ENCODE measurements around the gene RPL32.
"Not testable (repeated sequence)": the region's sequence is repeated elsewhere in the genome, so short reads cannot be mapped to it uniquely, and the experiment has no call there.

The RPL32 gene

DNA sequence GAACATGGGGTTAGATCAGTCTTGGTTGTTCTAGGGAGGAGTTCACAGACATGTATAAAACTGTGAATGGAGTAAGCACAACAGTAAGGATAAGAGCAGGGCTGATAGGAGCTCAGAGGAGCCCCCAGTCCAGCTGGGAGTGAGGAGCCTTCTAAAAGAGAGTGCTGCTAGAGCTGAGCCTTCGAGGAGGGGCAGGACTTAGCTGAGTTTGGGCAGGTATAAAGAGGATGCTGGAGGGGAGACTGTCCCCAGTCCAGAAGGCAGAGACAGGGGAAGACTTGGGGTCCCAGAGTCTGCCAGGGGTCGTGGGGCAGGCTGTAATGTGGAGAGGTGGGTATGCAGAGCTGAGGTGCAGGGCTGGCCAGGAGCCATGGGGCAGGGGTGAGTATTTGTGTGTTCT, 32.8 kb downstream of the RPL32 start:
- no peak for DNase-seq (ENCODE audit: low read depth)

DNA sequence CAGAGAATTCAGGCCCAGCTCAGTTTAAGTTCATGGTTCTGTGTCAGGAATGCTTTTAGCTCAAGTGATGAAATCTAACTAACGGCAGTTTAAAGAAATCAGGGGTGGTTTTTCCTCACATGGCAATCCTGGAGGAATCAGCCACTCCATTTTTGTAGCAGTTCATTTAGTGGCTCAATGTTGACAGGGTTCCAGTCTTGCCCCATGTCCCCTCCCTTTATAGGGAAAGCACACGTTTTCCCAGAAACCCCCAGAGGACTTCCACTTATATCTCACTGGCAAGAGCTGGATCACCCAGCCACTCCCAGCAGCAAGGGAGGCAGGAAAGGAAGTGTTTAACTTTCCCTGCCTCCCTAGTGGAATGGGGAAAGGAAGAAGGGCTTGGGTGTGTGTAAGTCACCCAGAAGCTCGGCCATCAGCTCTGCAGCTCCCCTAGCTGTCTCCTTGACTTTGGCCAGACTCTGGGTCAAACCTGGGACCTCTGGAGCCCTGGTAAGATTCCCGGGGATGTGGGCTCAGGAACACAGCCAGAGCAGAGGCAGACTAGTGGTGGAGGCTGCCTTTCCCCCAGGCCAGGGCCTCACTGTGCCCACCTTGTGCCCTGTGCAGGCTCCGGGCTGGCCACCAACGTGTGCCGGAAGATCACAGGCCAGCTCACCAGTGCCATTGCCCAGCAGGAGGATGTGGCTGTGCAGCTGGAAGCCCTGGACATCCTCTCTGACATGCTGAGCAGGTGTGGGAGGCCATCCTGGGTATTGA, 33.6 kb downstream of the RPL32 start:
- no peak for DNase-seq (ENCODE audit: low read depth)

DNA sequence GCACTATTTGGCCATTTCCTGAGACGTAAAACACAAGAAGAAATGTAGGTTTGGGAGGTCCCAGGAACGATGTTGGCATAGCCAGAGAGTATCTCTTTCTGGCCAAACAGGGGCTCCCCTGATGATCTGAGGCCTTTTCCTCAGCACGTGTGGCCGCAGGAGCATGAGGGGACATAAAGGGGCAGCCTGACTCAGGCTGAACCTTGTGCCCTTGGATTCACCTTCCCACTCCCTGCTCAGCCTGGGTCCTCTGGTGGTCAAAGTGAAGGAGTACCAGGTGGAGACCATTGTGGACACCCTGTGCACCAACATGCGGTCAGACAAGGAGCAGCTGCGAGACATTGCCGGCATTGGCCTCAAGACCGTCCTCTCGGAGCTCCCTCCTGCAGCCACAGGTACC, 34.3 kb downstream of the RPL32 start:
- no peak for DNase-seq (ENCODE audit: low read depth)

DNA sequence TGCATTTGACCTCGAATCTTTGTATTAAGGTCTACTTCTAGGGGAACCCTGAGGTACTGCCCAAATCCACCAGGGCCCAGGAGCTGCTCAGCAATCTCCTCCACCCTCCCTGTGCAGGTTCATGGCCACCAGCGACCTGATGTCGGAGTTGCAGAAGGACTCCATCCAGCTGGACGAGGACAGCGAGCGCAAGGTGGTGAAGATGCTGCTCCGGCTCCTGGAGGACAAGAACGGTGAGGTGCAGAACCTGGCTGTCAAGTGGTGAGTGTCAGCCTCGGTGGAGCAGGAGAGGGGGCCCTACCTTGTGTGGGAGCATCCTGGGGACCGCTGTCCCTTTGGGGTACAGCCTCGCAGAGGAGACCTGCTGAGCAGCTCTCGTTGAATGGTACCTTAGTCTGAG, 38.0 kb downstream of the RPL32 start:
- no peak for DNase-seq (ENCODE audit: low read depth)

DNA sequence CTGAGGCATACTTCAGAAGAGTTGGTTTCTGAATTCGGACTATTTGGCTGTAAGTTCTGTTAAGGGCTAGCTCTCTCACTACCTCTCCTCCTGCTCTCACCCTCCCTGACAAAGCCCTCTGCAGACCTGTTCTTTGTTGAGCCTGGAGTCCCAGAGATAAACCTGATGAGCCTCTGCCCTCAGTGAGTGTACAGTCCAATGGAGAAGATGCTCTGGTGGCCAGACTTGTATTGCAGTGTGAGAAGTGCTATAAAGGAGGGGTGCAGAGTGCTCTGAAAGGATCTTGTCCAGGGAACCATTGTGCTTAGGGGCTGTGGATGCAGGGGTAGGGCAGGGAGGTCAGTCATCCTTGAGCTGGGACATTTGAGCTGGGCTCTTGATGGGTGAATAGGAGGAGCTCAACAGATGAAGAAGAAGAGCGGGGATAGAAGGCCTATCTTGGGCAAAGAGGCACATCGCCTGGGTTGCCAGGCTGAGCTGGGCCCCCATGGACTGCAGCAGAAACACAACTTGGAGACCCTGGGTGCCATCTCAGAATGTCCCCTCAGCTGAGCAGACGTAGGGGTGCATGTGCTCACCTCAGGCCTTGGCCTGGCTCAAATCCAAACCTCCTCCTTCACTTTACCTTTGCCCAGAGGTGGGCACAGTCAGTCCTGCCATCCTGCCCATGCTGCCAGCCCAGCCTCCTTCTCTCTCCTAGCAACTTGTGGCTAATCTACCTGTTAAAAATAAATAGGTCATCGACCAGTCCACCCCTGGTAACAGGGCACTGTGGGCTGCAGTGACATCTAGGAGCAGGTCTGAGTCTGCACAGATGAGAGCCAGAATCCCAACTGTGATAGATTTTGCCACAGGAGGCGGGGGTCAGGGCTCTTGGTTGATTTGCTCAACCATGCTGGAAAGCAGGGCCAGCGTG, 41.6 kb downstream of the RPL32 start:
- no peak for DNase-seq (ENCODE audit: low read depth)

DNA sequence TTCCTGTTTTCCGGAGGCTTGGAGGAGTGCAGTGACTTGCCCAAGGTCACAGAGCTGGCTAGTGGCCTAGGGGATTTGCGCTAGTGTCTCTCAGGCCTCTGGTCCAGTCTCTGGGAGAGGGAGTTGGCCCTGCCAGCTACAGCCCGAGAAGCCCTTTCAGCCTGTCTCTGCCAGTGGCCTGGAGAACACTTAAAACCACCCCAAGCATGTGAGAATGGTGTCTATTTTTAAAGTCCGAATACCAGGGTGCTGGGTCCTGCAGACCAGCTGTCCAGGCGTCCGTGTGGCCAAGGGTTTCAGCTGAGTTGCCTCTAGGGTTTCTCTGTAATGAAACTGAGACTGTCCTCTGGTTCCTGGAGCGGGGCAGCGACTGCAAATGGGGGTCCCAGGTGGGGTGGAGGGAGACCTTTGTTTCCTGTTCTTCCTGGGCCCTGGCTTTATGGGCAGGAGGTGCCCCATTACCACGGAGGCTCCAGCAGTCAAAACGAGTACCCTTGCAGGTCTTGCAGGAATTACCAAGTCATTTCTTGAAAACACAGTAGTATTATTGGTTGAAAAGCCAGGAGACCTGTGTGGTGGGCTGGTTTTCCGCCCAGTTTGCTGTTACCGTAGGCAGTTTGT, 42.7 kb downstream of the RPL32 start:
- no peak for DNase-seq (ENCODE audit: low read depth)

DNA sequence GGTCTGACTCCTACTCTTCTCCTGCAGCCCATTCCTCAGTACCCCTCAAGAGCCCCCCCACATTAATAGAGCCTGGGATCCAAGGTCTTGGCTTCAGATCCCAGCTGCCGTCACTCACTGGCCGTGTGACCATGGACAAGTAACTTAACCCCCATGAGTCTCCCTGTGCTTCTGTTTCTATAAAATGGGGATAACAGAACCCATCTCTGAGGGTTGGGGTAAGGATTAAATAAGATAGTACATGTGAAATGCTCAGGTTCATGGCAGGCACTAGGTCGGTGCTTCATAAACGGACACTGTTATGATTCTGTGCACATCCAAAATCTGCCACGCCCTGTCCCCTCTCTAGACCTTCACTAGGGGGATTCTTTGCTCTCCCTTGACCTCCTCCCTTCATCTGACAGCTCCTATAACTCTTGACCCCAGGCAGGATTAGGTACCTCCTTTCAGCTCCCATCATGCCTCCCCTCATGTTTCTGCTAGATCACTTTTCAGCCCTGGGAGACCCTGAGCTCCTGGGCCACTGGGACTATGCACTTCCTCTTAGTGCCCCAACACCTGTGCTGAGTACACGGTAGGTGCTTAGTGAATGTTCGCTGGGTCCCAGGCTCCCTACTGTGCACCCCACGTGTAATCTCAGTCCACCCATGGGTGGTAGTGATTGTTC, 43.3 kb downstream of the RPL32 start:
- no peak for DNase-seq (ENCODE audit: low read depth)

DNA sequence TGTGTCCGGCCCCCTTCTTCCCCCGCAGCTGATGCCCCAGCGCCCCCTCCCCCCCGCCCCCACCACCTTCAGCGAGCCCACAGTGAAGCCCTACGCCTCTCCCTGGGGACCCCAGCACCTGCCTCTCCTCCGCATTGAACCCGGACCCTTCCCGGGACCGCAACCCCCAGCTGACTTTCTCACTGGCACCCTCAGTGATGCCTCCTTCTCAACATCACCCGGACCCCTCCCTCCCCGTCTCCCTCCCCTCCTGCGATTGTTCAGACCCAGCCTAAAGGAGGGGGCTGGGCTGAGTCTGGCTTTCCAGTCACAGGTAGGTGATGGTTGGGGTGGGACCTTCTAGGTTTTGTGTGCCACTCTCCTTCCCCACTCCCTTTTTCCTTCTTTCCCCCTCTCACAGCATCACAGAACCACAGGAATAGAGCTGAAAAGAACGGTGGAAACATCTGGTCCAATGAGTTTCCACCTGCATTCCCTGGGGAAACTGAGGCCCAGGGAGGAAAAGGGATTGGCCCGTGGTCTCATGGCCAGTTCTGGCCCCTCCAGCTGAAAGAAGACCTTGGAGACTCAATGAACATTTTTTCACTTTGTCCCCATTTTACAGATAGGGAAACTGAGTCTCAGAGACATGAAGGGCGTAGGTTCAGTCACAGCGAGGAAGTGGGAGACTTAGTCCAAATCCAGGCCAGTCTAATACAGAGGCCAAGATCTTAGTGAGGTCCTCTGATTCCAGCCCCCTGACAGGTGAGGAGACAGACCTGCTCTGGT, 44.1 kb downstream of the RPL32 start:
- no peak for DNase-seq (ENCODE audit: low read depth)

DNA sequence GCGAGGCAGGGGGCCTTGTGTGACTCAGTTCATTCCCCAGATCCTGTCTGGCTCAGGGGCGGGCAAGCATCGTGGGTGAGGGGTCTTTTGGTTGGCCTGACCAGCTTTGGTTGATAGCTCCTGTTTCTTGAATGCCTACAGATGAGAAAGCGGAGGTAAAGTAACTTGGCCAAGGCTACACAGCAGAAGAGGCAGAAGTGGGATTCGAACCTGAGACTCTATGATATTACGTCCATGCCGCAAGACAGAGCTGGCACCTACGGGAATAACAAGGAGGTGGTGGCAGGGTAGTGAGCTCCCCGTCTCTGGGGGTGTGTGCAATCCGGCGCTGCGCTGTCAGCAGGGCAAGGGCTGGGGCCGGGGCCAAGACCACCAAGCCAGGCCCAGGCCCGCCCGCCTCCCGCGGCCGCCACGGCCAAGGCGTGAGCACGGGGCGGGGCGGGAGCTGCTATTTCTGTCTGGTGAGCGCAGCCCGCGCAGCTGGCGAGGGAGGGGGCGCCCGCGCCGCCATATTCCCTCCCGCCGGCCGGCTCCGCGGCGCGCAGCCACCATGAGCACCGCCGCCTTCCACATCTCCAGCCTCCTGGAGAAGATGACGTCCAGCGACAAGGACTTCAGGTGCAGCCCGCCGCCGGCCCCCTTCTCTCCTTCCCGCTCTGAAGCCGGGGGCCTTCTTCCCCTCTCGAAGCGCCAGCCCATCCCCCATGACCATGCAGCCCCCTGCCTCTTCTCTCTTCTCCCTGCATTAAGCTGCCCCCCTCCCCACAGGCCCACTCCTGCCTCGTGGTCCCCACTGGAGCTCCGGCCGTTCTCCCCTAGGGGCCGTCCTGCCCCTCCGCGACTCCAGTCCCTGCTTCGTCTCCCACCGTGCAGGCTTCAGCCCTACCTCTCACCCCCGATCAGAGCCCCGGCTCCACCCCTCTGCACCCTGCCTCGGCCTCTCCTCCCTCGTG, 44.9 kb downstream of the RPL32 start, which contains the start of gene CAND2:
Gene CAND2, plus strand, starts transcription at position 510 of the 953 bp plus-strand sequence. Its CDS starts 41 bp downstream, at position 551.
- no peak for DNase-seq (ENCODE audit: low read depth)

DNA sequence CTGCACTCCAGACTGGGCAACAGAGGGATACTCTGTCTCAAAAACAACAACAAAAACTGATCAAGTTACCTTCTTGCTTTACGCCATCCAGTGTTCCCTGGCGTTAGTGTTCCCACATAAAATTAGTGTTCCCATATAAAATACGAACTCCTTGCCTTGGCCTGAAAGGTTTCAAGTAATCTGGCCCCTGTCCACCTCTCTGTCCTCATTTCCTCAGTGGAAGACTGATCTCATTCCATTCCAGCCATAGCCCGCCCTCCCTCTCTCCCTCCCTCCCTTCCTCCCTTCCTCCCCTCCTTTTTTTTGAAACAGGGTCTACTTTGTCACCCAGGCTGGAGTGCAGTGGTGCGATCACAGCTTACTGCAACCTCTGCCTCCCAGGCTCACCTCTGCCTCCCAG, 47.7 kb downstream of the RPL32 start:
- no peak for DNase-seq (ENCODE audit: low read depth)

DNA sequence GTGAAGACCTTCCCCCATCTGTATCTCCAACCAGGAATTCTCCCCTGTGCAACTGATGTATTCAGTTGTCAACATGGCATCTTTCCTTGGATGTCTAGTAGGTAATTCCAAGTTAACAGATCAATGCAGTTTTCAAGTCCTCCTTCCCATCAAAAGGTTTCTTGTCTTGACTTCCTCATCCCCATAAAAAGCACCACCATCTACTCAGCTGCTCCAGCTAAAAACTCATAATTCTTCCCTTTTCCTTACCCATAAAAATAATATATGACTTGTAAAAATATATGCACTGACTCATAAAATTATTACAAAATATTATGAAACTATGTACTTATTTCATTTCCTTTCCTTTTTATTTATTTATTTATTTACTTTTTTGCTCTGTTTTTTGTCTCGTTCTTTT, 49.9 kb downstream of the RPL32 start:
- DNase-seq (ENCODE audit: low read depth), result no peak

DNA sequence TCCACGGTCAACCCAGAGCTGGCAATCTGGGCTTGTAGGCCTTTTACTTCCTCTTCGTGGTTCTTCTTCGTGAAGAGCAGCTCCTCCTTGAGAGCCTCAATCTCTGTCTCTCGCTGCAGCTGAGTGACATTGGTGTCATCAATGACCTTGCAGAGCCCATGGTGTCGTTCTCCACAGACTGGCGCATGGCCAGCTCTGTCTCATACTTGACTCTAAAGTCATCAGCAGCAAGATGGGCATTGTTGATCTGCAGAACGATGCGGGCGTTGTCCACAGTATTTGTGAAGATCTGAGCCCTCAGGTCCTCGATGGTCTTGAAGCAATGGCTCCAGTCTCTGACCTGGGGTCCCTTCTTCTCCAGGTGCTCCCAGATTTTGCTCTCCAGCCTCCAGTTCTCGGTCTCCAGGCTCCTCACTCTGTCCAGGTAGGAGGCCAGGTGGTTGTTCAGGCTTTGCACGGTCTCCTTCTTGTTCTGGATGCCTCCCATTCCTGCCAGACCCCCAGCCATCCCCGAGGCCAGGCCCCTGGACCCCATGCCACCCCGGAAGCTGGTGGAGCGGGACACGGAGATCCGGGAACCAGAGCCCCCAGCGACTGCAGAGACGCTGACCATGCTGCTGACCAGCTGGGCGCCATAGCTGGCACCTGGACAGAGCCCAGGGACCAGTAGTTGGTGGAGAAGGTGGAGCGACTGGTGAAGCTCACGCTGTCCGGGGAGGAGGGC, 53.2 kb downstream of the RPL32 start:
- not testable (repeated sequence) for DNase-seq (ENCODE audit: low read depth)

DNA sequence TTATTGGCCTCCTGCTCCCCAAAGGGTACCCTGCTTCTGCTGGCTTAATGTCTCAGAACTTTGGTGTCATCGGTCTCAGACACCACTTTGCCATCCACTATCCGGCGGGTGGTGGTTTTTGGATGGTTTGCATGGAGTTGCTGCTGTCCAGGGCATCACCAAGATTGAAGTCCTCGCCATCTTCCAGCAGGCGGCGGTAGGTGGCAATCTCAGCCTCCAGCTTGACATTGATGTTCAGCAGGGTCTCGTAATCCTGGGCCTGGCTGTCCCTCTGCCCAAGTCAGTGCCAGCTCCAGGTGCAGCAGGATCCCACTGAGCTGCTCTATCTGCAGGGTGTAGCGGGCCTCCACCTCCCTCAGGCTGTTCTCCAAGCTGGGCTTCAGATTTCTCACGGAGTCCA, 54.0 kb downstream of the RPL32 start:
- not testable (repeated sequence) for DNase-seq (ENCODE audit: low read depth)

DNA sequence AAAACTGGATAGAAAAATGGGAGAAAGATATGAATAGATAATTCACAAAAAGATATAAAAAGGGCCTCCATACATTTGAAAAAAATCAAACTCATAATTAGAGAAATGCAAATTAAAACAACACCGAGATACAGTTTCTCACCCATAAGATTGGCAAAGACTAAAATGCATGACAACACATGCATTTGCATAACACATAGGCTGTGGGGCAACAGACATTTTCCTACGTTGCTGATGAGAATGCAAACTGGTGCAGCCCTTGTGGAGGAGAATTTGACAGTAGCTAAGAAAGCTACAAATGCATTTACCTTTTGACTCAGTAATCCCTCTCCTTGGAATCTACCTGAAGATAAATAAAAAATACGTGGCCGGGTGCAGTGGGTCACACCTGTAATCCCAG, 56.3 kb downstream of the RPL32 start:
- DNase-seq (ENCODE audit: low read depth), result no peak

Data from CMK (cell line).